HepG2 (cell line): ENCODE measurements around the gene COL18A1. TPM values are rescaled to one million over a fixed set of nuclear protein-coding genes. Genes with fewer than 3 reads are reported as not detected.

Source experiments
- ATAC-seq: fragments of 200-7000 bp; cut with Tn5 transposase; 3 replicates; pipeline ENCODE4 v1.9.1; 2020; ENCODE audit warnings: mild to moderate bottlenecking, moderate library complexity
- BruUV-seq: library from RNA; stranded (reverse); fragments of 400-500 nt; replicated peaks from 2 replicates; lab custom pipeline; 2021; lab: Mats Ljungman, UMichigan
- CTCF ChIA-PET: fragments of 300-600 bp; formaldehyde crosslinking; extraction: SDS; loops from one replicate; lab custom pipeline; 2021; ENCODE audit warnings: low total read pairs, inconsistent platforms, low intra/inter-chr PET ratio; lab: Yijun Ruan, JAX
- POLR2A ChIA-PET: fragments of 350-600 bp; sonication (Branson Sonifier 250); formaldehyde crosslinking; loops from one replicate; lab custom pipeline; 2020; ENCODE audit warnings: antibody characterized with exemption, inconsistent platforms; lab: Yijun Ruan, JAX
- DNase-seq: peaks from one replicate; pipeline ENCODE4 v3.0.0-alpha.2; 2015; ENCODE audit warnings: low spot score
- FAIRE-seq: peaks from 3 replicates; lab custom pipeline; 2011; peaks lifted over from hg19 to GRCh38; lab: Jason Lieb, UNC
- H2AFZ ChIP-seq: one replicate; pipeline ENCODE4 v1.6.1; 2011; ENCODE audit warnings: low read length, inconsistent platforms
- H3K27ac ChIP-seq: fragments of 300-600 bp; 3 replicates; pipeline ENCODE4 v1.8.0; 2011; ENCODE audit warnings: mixed run types, mild to moderate bottlenecking, mixed read lengths, low read length, inconsistent platforms; ENCODE audit not compliant: insufficient read depth; ENCODE audit errors: extremely low read length
- H3K27me3 ChIP-seq, 2 experiments: fragments of 200-600 bp in 1 of 2; 2 replicates in 1 of 2; 3 replicates in 1 of 2; pipeline versions ENCODE4 v1.6.0 to v1.8.0; 2011; ENCODE audit warnings: low read length in 2 of 2, mild to moderate bottlenecking in 2 of 2, moderate library complexity in 2 of 2, inconsistent platforms in 1 of 2; ENCODE audit not compliant: insufficient read depth in 2 of 2, control insufficient read depth in 1 of 2
- H3K36me3 ChIP-seq, 2 experiments: fragments of 200-600 bp in 1 of 2; replicated peaks in 1 of 2; 2 replicates in 1 of 2; 3 replicates in 1 of 2; pipeline versions ENCODE4 v1.5.1 to v1.8.0; 2011; ENCODE audit warnings: low read length in 2 of 2, inconsistent platforms in 1 of 2; ENCODE audit not compliant: insufficient read depth in 2 of 2, control insufficient read depth in 1 of 2
- H3K4me1 ChIP-seq: 2 replicates; pipeline ENCODE4 v1.5.1; 2012; ENCODE audit warnings: low read length, inconsistent platforms; ENCODE audit not compliant: insufficient read depth
- H3K4me2 ChIP-seq: 2 replicates; pipeline ENCODE4 v1.6.0; 2011; ENCODE audit warnings: low read depth, low read length, inconsistent platforms
- H3K4me3 ChIP-seq, 3 experiments: fragments of 200-600 bp in 1 of 3; sonication (generic), shearing (Covaris generic) in 1 of 3; replicated peaks in 1 of 3; 2 replicates each; pipeline ENCODE4 v1.5.1; 2011 to 2016; ENCODE audit warnings: low read length in 3 of 3, inconsistent platforms in 2 of 3, low read depth in 2 of 3, mild to moderate bottlenecking in 2 of 3, control low read depth in 1 of 3, mixed read lengths in 1 of 3; ENCODE audit not compliant: insufficient read depth in 1 of 3
- H3K79me2 ChIP-seq: one replicate; pipeline ENCODE4 v1.6.1; 2011; ENCODE audit warnings: low read length, inconsistent platforms; ENCODE audit not compliant: insufficient read depth
- H3K9ac ChIP-seq: 2 replicates; pipeline ENCODE4 v1.6.0; 2011; ENCODE audit warnings: mild to moderate bottlenecking, low read depth, low read length, inconsistent platforms; ENCODE audit not compliant: insufficient read depth
- H3K9me3 ChIP-seq: 2 replicates; pipeline ENCODE4 v1.5.1; 2012; ENCODE audit warnings: mild to moderate bottlenecking, low read length
- H4K20me1 ChIP-seq: 2 replicates; pipeline ENCODE4 v1.6.0; 2011; ENCODE audit warnings: inconsistent platforms, mild to moderate bottlenecking, low read length, moderate library complexity; ENCODE audit not compliant: insufficient read depth
- CBX1 ChIP-seq: IDR thresholded peaks from one replicate; pipeline ENCODE4 v1.6.1; 2016; ENCODE audit warnings: antibody characterized with exemption, low read depth
- E2F2 ChIP-seq: sonication (generic); formaldehyde crosslinking; IDR thresholded peaks from 2 replicates; pipeline ENCODE4 v1.4.0; 2020; ENCODE audit warnings: missing genetic modification reagents, borderline replicate concordance
- HNF4A ChIP-seq: sonication (generic); formaldehyde crosslinking; IDR thresholded peaks from 2 replicates; pipeline ENCODE4 v1.4.0; 2020; ENCODE audit warnings: missing genetic modification reagents
- NRL ChIP-seq: sonication (generic); formaldehyde crosslinking; IDR thresholded peaks from 2 replicates; pipeline ENCODE4 v1.5.0; 2020; ENCODE audit warnings: missing genetic modification reagents, mild to moderate bottlenecking, moderate library complexity, borderline replicate concordance
- SMC3 ChIP-seq: IDR thresholded peaks from 2 replicates; pipeline ENCODE4 v1.6.1; 2011; ENCODE audit warnings: low read length, improper control_type of control experiment
- STAG1 ChIP-seq: sonication (generic); formaldehyde crosslinking; IDR thresholded peaks from 2 replicates; pipeline ENCODE4 v1.4.0; 2020; ENCODE audit warnings: missing genetic modification reagents
- YEATS4 ChIP-seq: sonication (generic); formaldehyde crosslinking; IDR thresholded peaks from 2 replicates; pipeline ENCODE4 v1.4.0; 2020; ENCODE audit warnings: missing genetic modification reagents, borderline replicate concordance
- ZBTB39 ChIP-seq: sonication (generic); formaldehyde crosslinking; IDR thresholded peaks from 2 replicates; pipeline ENCODE4 v1.5.0; 2020; ENCODE audit warnings: missing genetic modification reagents
- ZBTB7B ChIP-seq: sonication (generic); formaldehyde crosslinking; IDR thresholded peaks from 2 replicates; pipeline ENCODE4 v1.4.0; 2020; ENCODE audit warnings: missing genetic modification reagents
- ZFY ChIP-seq: sonication (generic); formaldehyde crosslinking; IDR thresholded peaks from 2 replicates; pipeline ENCODE4 v1.4.0; 2020; ENCODE audit warnings: missing genetic modification reagents
- ZMYM4 ChIP-seq: sonication (generic); formaldehyde crosslinking; IDR thresholded peaks from 2 replicates; pipeline ENCODE4 v1.8.1; 2023; ENCODE audit warnings: mild to moderate bottlenecking, missing genetic modification reagents
- ZNF224 ChIP-seq: sonication (generic); formaldehyde crosslinking; IDR thresholded peaks from 2 replicates; pipeline ENCODE4 v1.5.0; 2020; ENCODE audit warnings: mild to moderate bottlenecking, missing genetic modification reagents
- ZNF350 ChIP-seq: sonication (generic); formaldehyde crosslinking; IDR thresholded peaks from 2 replicates; pipeline ENCODE4 v1.4.0; 2020; ENCODE audit warnings: mild to moderate bottlenecking, low read depth, missing genetic modification reagents, borderline replicate concordance
- ZNF891 ChIP-seq: sonication (generic); formaldehyde crosslinking; IDR thresholded peaks from 2 replicates; pipeline ENCODE4 v1.5.0; 2020; ENCODE audit warnings: mild to moderate bottlenecking, missing genetic modification reagents
- WGBS: methylation state at CpG from one replicate; pipeline ENCODE4 v1.1.6; 2017; ENCODE audit warnings: low lambda C conversion rate; 5-methylcytosine and 5-hydroxymethylcytosine counted together
- in situ Hi-C: cut with HindIII; loops from 2 replicates; pipeline ENCODE4 v1.10.0; 2017; ENCODE audit warnings: low pct_unique_long_range_greater_than_20kb; ENCODE audit not compliant: extremely low pct_ligation_motif_present
- intact Hi-C: fragments of 100-400 bp; cut with micrococcal nuclease; formaldehyde crosslinking; loops from one replicate; pipeline ENCODE4 v1.10.0; 2022; ENCODE audit not compliant: unreplicated experiment
- polyA plus RNA-seq, 8 experiments: library from polyadenylated mRNA; depleted of rRNA in 3 of 8; stranded (reverse) in 7 of 8; unstranded in 1 of 8; fragments of >200 nt; fragmentation: Illumina TruSeq in 4 of 8; extraction: Trizol in 4 of 8; gene quantifications; 2 replicates each; pipeline versions ENCODE4 v1.2.1 to v1.2.3, GENCODE V29; 2011 to 2016; ENCODE audit warnings: low read depth in 4 of 8, missing spikeins in 1 of 8, mixed read lengths in 1 of 8; ENCODE audit not compliant: insufficient read depth in 1 of 8
- total RNA-seq, 5 experiments: library from RNA; depleted of rRNA; stranded (reverse); fragments of >200 nt; fragmentation: Illumina TruSeq; extraction: Trizol; gene quantifications; 2 replicates each; pipeline ENCODE4 v1.2.3, GENCODE V29; 2016; ENCODE audit warnings: low read depth in 1 of 5
- TF ChIP-seq, protein P1 (sequence below): sonication (generic); formaldehyde crosslinking; IDR thresholded peaks from 2 replicates; pipeline ENCODE4 v1.5.1; 2020; ENCODE audit warnings: missing genetic modification reagents, mild to moderate bottlenecking, borderline replicate concordance
- TF ChIP-seq, protein P2 (sequence below): sonication (generic); formaldehyde crosslinking; IDR thresholded peaks from 2 replicates; pipeline ENCODE4 v1.8.1; 2023; ENCODE audit warnings: mild to moderate bottlenecking, missing genetic modification reagents

COL18A1 gene
- total and polyA plus RNA-seq, 2 of the 13 experiments (the other 11 are each of a cell fraction or from before 2014, with no cell fraction given), result 79.0 to 102 TPM

DNA sequence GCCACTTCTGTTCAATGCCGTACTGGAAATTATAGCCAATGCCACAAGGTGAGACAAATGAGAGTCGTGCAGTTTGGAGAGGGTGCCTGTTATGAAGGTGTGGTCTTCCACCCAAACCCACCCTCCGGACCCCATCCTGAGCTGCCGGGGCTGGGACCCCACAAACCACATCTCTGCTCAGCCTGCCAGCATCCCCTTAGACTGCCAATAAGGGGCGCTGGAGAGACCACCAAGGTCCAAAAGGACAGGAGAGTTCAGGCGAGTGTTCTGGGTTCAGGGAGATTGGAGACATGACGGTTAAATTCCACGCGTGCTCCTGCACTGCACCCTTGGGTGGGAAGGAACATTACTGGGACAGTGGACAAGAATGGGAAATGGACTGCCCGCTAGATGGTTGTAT, 48.7 kb upstream of the COL18A1 start:
- Histone ChIP-seq H3K9ac (peak overlapping the region; percentile 25), H3K27ac (peak overlapping the region; percentile 82)
- DNase-seq, result peak; percentile 42
- TF ChIP-seq YEATS4 (CRISPR knock-in tag) (no peak), E2F2 (CRISPR knock-in tag) (0 out of 2 replicates have a peak, but pooled peaks have one; percentile 37), ZMYM4 (CRISPR knock-in tag) (peak; percentile 32; the same call in 1 of the 2 replicates), STAG1 (peak; percentile 35; the same call in 1 of the 2 replicates), NRL (CRISPR knock-in tag) (0 out of 2 replicates have a peak, but pooled peaks have one; percentile 42), ZNF350 (CRISPR knock-in tag) (0 out of 2 replicates have a peak, but pooled peaks have one; percentile 15), ZBTB39 (CRISPR knock-in tag) (0 out of 2 replicates have a peak, but pooled peaks have one; percentile 9), ZNF891 (CRISPR knock-in tag) (0 out of 2 replicates have a peak, but pooled peaks have one; percentile 38), CBX1 (peak; percentile 47), ZFY (CRISPR knock-in tag) (peak; percentile 3; the same call in 1 of the 2 replicates), SMC3 (peak; percentile 29; the same call in 1 of the 2 replicates), ZBTB7B (CRISPR knock-in tag) (0 out of 2 replicates have a peak, but pooled peaks have one; percentile 12), HNF4A (CRISPR knock-in tag) (peak; percentile 31; the same call in 1 of the 2 replicates), ZNF224 (CRISPR knock-in tag) (peak; percentile 36; the same call in 1 of the 2 replicates)
- TF ChIP-seq, protein P1, sequence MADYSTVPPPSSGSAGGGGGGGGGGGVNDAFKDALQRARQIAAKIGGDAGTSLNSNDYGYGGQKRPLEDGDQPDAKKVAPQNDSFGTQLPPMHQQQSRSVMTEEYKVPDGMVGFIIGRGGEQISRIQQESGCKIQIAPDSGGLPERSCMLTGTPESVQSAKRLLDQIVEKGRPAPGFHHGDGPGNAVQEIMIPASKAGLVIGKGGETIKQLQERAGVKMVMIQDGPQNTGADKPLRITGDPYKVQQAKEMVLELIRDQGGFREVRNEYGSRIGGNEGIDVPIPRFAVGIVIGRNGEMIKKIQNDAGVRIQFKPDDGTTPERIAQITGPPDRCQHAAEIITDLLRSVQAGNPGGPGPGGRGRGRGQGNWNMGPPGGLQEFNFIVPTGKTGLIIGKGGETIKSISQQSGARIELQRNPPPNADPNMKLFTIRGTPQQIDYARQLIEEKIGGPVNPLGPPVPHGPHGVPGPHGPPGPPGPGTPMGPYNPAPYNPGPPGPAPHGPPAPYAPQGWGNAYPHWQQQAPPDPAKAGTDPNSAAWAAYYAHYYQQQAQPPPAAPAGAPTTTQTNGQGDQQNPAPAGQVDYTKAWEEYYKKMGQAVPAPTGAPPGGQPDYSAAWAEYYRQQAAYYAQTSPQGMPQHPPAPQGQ (CRISPR knock-in tag), result no peak
- TF ChIP-seq, protein P2, sequence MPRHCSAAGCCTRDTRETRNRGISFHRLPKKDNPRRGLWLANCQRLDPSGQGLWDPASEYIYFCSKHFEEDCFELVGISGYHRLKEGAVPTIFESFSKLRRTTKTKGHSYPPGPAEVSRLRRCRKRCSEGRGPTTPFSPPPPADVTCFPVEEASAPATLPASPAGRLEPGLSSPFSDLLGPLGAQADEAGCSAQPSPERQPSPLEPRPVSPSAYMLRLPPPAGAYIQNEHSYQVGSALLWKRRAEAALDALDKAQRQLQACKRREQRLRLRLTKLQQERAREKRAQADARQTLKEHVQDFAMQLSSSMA, result 0 out of 2 replicates have a peak, but pooled peaks have one; percentile 37

More for the DNA sequence above, 48.7 kb upstream of the COL18A1 start:
- FAIRE-seq (no peak), ATAC-seq (peak; percentile 37)
- no TSS peak for BruUV-seq
- in situ Hi-C loops (no loop called here), intact Hi-C loops (loop anchor here (5.0 kb wide), 1 partner anchor 64 kb away; no protein-coding TSS in a partner anchor)
- Histone ChIP-seq H3K27me3 (no peaks in the 10 kb centered on the region), H4K20me1 (no peaks in the 10 kb centered on the region), H3K4me3 (peak overlapping the region in 1 of 3 experiments; percentile 32; a peak in 2 of 6 replicates), H3K4me1 (peaks cover 63% of the 10 kb centered on the region), H2AFZ (no peak overlapping the region), H3K36me3 (no peaks in the 10 kb centered on the region), H3K4me2 (peak overlapping the region; percentile 81), H3K79me2 (no peaks in the 10 kb centered on the region), H3K9me3 (no peaks in the 10 kb centered on the region)
- ChIA-PET CTCF (interaction anchor here (2.4 kb wide), 1 partner anchor 83 kb away, joined by 11 read pairs; no protein-coding TSS in a partner anchor), POLR2A (interaction anchor here (1.0 to 2.4 kb wide), 12 partner anchors 9 to 169 kb away, joined by 3 to 11 read pairs (median 4); no protein-coding TSS in a partner anchor)
- 39% methylated on average over 10 of the region's 10 CpGs for WGBS
